HG03439 (cell line): Measurements from ENCODE around the gene DNM3.
"Not testable (repeated sequence)": the region's sequence is repeated elsewhere in the genome, so short reads cannot be mapped to it uniquely, and the experiment has no call there.

Experiments used
- ATAC-seq: cut with Tn5 transposase; IDR thresholded peaks from one replicate; pipeline ENCODE4 v1.9.1; 2021; ENCODE audit warnings: mild to moderate bottlenecking, moderate library complexity; ENCODE audit not compliant: unreplicated experiment

The DNM3 gene

GRCh38 chr1:172307508-172307907 is 466.2 kb downstream of the DNM3 start:
- ATAC-seq = not testable (repeated sequence)

DNA sequence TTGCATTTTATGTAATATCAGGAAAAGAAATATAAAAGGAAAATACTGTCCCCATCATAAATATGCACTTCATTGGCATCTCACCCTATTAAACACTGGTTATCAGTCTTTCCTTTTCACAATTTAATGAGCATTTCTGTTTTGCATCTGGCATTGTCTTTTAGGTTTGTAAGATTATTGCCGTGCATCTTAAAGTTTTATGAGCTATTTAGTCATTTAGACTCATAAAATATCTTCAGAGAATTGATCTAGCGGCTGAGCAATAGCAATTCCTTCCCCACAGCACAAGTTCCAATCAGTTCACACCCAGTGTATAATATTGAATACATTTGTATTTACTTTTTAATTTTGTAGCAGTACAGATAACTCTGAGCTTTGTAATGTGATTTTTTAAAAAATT is 466.8 kb downstream of the DNM3 start:
- no peak for ATAC-seq

- ATAC-seq = no peak
These were observed 467.3 kb downstream of the DNM3 start for GRCh38 chr1:172308577-172308976.

- no peak for ATAC-seq
These were observed 479.4 kb downstream of the DNM3 start for GRCh38 chr1:172320733-172321132.

GRCh38 chr1:172321451-172321850 is 480.2 kb downstream of the DNM3 start:
- ATAC-seq = no peak

DNA sequence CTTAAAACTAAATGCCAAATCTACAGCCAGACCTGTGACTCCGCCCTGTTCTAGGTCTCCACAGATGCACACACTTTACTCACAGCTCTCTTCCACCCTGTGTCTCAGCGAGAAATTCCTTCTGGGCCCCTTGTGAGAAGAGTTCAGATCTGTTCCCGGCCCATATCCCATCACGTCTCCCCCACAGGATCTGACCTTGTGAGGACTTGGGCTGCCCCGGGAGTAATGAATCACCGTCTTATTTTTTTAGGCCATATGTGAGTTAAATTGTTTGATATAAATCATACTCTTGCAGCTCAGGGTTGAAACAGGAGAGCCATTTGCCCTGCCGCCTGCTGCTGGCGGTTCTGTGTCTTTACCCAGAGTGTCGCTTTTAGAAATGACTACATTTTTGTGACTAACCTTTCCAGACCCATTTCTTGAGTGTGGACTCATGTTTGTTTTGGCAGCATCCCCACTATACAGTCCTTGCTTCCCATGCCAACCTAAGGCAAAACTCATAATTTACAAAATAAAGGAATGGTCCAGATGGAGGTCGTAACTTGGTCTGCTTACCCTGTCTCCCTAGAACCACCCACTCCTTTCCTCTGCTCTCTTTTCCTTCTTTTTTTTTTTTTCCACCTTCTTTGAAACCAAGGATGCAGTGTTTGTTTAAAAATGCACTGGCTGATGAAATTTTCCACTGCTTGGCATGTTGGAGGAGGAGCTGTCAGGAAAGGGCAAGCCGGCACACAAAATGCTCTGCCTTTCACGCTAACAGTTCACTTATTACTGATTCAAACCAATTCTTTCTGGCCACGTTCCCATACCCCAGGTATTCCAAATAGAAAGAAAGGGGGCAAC is 481.1 kb downstream of the DNM3 start:
- no peak for ATAC-seq

DNA sequence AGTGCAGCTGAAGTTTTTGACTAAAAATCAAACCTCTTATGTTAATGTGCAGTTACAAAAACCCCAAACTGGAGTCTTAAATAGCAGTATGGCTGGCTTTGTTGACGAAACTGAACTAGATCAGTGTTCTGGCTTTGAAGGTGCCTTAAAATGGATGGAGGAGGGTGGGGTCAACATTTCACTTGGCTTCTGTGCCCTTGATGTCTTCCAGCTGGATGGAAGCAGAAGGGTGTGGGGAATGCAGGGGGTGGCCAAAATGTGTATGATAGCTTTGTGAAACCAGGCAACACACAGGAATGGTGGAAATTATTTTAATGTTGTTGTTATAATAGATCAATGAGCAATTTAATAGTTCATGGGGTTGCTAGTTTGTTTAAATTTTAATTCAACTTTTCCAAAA is 482.4 kb downstream of the DNM3 start:
- ATAC-seq = no peak

DNA sequence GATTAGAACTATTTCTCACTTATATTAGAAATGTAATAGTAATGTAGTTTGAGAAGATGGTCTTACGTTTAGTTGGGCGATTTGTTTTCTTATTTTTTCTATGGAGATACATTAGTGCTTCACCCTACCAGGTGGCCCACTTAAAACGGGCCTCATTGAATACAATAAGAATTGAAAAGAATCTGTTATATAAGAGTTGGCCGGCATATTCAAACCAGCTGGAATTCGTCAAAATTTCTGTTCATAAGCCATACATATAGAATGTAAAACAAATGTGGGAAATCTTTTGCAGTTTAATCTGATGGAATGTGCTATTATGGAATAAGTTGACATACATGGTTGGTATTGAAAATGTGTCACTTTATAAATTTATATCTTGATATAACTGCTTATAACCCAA is 482.8 kb downstream of the DNM3 start:
- no peak for ATAC-seq

DNA sequence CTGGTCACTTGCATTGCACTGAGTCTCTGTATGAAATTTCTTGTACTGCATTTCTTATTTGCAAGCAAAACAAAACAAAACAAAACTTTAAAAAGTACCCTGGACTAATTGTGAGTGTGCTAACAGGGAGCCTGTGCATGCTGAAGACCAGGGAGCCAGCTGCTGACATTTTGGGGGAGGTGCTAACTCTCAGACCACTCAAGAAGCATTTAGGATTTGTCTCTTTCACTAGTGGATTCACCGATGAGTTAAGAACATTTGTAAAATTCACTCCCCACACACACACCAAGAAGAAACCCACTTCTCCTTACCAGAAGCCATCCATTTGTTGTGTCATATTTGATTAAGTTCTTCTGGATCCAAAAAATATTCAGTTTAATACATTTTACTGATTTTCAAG is 483.5 kb downstream of the DNM3 start:
- ATAC-seq = no peak

DNA sequence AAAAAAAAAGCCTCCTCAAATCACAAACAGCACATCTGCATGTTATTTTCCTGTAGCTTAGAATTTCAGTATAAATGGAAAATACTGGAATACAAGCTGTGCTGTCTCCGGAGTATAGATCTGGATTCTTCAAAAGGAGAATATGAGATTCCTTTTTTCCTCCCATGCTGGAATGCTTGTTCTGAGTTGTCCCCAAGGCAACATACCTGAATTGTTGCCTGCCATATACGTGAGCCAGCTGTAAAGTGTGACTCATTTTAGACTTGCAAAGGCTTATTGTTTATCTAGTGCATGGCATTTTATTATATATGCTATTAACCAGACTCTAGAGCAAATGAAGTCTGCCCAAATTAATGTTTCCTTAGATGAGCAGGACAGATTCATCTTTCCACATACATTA is 484.2 kb downstream of the DNM3 start:
- no peak for ATAC-seq

- ATAC-seq = no peak
These were observed 484.8 kb downstream of the DNM3 start for GRCh38 chr1:172326136-172326535.

GRCh38 chr1:172328266-172328665 is 487.0 kb downstream of the DNM3 start:
- no peak for ATAC-seq

- ATAC-seq = no peak
These were observed 490.9 kb downstream of the DNM3 start for GRCh38 chr1:172332230-172332629.

DNA sequence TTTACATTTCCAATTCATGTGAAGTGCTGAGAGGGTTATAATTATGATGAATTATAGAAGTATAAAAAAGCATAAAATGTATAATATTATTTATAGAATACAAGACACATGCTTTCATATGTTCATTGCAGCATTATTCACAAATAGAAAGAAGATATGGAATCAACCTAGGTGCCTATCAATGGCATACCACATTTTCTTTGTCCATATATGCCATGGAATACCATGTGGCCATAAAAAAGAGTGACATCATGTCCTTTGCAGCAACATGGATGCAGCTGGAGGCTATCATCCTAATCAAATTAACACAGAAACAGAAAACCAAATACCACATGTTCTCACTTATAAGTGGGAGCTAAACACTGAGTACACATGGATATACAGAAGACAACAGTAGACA is 494.1 kb downstream of the DNM3 start:
- ATAC-seq = no peak

DNA sequence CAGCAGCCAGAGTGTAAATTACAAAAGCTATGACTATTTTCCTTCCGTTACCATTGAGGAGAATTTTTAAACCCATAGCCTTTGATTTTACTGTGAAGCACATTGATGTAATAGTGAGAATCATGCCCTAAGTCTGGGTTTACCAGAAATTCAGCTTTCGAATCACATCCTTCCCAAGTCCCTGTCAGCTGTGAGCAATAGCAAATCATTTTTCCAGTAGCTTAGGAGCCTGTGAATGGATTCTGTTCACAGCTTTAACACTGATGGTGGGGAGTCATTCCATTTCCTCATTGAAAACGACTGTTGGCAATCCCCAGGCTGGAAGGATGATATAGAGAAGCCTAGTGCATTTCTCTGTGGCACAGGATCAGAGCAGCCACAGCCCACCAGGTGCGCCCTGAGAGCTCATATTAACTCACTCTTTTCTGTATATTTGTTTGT is 497.0 kb downstream of the DNM3 start:
- peak; percentile 39 for ATAC-seq

- no peak for ATAC-seq
These were observed 498.5 kb downstream of the DNM3 start for GRCh38 chr1:172339842-172340241.

DNA sequence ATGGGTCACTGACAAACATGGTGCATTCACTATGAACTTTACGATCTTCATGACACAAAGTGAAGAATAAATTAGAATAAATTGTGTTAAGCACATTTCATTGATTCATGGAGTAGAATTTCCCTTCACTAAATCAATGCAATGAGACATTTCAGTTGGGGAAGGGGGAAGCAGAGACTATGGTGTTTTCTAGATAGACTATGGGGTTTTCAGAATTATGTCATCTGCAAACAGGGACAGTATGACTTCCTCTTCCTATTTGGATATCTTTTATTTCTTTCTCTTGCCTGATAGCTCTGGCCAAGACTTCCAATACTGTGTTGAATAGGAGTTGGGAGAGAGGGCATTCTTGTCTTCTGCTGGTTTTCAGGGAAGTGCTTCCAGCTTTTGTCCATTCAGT is 499.2 kb downstream of the DNM3 start:
- no peak for ATAC-seq

DNA sequence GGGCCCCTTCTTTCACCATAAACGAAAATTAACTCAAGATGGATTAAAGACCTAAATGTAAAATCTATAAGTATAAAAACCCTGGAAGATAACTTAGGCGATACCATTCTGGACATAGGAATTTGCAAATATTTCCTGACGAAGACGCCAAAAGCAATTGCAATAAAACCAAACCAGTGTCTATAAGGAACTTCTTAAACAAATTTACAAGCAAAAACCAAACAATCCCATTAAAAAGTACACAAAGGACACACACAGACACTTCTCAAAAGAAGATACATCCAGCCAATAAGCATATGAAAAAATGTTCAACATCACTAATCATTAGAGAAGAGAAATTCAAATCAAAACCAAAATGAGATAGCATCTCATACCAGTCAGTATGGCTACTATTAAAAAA is 500.4 kb downstream of the DNM3 start:
- no peak for ATAC-seq

DNA sequence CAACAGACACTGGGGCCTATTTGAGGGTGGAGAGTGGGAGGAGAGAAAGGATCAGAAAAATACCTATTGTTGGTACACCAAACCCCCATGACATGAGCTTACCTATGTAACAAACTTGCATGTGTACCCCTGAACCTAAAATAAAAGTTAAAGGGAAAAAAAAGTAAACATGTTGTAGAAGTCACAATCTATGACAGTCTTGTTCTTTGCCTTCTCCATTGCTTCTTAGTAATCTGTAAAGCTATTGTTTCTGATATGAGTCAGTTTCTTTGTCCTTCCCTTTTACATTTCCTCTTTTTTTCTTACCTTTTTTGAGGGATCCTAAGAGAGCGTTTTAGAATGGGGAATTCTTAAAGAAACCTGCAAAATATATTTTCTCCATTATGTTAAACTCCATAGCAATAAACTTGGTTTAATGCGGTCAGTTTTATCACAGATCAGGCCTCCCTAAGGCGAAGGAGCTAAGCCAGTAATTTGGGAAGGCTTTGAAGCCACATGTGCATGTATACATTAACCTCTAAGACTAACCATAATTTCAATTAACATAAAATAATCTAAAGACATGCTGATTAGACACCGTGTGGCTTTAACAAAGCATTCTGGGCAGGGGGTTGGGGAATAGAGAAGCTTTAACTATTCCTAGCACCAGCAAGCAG is 501.4 kb downstream of the DNM3 start:
- ATAC-seq = no peak

GRCh38 chr1:172343240-172344160 is 502.2 kb downstream of the DNM3 start:
- ATAC-seq = no peak

DNA sequence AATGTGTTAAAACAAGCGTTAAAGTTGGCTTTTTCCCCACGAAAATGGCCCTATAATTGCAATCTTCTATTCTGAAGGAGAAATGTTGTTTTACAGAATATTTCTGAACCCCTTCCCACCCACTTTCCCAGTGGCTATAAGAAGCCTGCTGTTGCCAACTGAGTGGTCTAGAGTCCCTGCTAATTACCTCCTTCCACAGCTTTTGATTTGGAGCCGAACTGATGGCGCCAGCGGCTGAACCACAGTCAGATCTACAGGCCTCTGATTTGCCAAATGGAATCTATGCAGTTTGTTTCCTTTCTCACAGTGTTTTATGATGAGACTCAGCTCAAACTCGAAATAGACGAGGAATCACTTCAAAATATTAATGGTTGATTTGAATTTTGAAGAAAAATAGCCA is 503.1 kb downstream of the DNM3 start:
- no peak for ATAC-seq
